Measurements from ENCODE around the gene EIF4E1B.

The EIF4E1B gene

DNA sequence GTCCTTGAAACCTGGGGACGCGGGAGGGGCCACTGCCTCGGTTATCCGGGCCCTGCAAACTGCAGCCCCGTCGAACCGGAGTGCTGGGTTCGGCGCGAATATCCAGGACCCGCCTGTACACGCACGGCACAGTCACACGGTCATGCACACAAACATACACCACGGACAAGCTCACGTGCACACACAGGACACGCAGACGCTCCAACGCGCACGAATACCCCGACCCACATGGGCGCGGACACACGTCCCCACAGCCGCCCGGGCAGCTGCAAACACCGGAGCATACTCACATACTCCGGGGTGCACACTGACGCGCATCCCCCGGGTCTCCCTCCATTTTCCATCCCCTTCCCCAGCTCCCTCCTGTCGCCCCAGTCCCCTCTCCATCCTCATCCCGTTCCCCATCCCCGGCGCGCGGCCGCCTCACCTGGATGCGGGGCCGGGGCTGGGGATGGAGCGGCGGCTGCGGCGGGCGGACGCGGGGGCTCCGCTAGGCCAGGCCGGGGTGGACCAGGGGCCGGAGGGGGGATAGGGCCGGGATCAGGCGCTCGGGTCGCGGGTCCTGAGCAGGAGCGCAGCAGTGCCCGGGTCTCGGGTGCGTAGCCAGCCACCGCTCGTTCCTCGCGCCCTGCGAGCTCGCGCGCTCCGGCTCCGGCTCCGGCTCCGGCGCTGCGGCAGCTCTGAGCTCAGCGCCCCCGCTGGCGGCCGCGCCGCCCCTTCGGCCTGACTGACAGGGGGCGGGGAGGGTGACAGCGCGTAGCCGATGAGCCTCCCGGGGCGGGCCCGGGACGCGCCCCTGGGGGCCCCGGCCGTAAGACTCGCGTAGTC, at the start of gene EIF4E1B, which contains the start of gene SNCB:
EIF4E1B (plus strand) TSS at position 823 of the 828 bp plus-strand sequence. CDS start 12,113 bp downstream, outside the sequence.
SNCB (minus strand) TSS at position 682 of the 828 bp plus-strand sequence. CDS start 880 bp downstream, outside the sequence.
- H3K36me3 ChIP-seq (ENCODE audit: control insufficient read depth, low read length) = no peaks in the 10 kb centered on the region
- H3K9me2 ChIP-seq (replicated peaks; ENCODE audit: control insufficient read depth, low read length) = no peaks in the 10 kb centered on the region
- peaks cover 91% of the 10 kb centered on the region for H3K4me1 ChIP-seq (ENCODE audit: control insufficient read depth, low read length)
- peaks cover 8% of the 10 kb centered on the region for H3K27me3 ChIP-seq (ENCODE audit: control insufficient read depth, low read length)
- no peaks in the 10 kb centered on the region for H3K9me3 ChIP-seq (ENCODE audit: control insufficient read depth, insufficient read depth, low read length)
- peak within 1 kb of the TSS; percentile 75 for H3K4me2 ChIP-seq (ENCODE audit: low read length)
- H3K4me3 ChIP-seq (ENCODE audit: low read length) = peak within 1 kb of the TSS; percentile 72
- no peaks in the 10 kb centered on the region for H3K79me2 ChIP-seq (ENCODE audit: control insufficient read depth, low read length)
- H3F3A ChIP-seq (ENCODE audit: control insufficient read depth, insufficient read depth) = 0 out of 2 replicates have a peak, but pooled peaks cover 7% of the 10 kb centered on the region
- peak within 1 kb of the TSS; percentile 36 for H3K27ac ChIP-seq (ENCODE audit: low read depth, low read length)
- TF ChIP-seq EZH2phosphoT487 (IDR thresholded peaks at IDR 0.05; ENCODE audit: borderline replicate concordance, low read length) = no peak; the same call in 1 of the 2 replicates
- no peak for TF ChIP-seq CTCF (IDR thresholded peaks at IDR 0.05; ENCODE audit: low read depth, low read length, poor library complexity, severe bottlenecking)
- H4K20me1 ChIP-seq (ENCODE audit: control insufficient read depth, insufficient read depth, low read depth, low read length) = no peaks in the 10 kb centered on the region

DNA sequence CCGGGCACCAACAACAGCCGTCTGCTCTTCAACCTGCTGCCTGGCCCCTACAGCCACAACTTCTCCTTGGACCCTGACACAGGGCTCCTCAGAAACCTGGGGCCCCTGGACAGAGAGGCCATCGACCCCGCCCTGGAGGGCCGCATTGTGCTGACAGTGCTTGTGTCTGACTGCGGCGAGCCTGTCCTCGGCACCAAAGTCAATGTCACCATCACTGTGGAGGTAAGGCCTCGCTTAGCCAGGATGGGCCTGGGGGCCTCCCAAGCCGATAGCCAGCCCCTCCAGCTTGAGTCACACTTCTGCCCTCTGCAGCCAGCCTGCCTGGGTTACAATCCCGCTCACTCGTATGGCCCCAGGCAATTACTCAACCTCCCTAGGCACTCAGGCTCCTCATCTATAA, 49.1 kb upstream of the EIF4E1B start:
- 0 out of 2 replicates have a peak, but pooled peaks cover 6% of the 10 kb centered on the region for H3K4me1 ChIP-seq (ENCODE audit: control insufficient read depth, low read length)
- no peak overlapping the region for H3K4me3 ChIP-seq (ENCODE audit: low read length)
- no peak for TF ChIP-seq CTCF (IDR thresholded peaks at IDR 0.05; ENCODE audit: low read depth, low read length, poor library complexity, severe bottlenecking)
- TF ChIP-seq EZH2phosphoT487 (IDR thresholded peaks at IDR 0.05; ENCODE audit: borderline replicate concordance, low read length) = no peak
- H3K4me2 ChIP-seq (ENCODE audit: low read length) = no peak overlapping the region
- no peaks in the 10 kb centered on the region for H3K79me2 ChIP-seq (ENCODE audit: control insufficient read depth, low read length)
- H3F3A ChIP-seq (ENCODE audit: control insufficient read depth, insufficient read depth) = no peaks in the 10 kb centered on the region
- no peak overlapping the region for H3K27ac ChIP-seq (ENCODE audit: low read depth, low read length)
- H3K27me3 ChIP-seq (ENCODE audit: control insufficient read depth, low read length) = no peaks in the 10 kb centered on the region
- H3K36me3 ChIP-seq (ENCODE audit: control insufficient read depth, low read length) = no peaks in the 10 kb centered on the region
- peaks cover 9% of the 10 kb centered on the region for H3K9me3 ChIP-seq (ENCODE audit: control insufficient read depth, insufficient read depth, low read length)
- H4K20me1 ChIP-seq (ENCODE audit: control insufficient read depth, insufficient read depth, low read depth, low read length) = no peaks in the 10 kb centered on the region
- H3K9me2 ChIP-seq (replicated peaks; ENCODE audit: control insufficient read depth, low read length) = no peaks in the 10 kb centered on the region

DNA sequence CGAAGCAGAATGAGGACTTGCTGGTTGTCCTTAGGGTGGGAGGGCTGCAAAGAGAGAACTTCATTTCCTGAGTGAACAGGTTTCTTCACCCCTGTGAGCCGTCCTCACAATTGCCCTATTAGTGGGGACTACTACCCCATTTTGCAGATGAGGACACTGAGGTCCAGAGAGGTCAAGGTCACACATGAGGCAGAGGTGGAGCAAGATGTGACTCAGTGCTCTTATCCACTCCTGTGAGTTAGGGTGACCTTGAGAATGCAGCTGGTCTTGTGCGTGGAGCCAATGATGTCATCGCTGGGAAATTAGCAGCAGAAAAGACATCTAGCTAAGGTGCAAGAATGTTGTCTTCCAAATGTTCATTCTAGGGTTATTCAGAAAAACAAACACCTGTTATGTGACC, 47.4 kb upstream of the EIF4E1B start:
- H3K4me3 ChIP-seq (ENCODE audit: low read length) = no peak overlapping the region
- 0 out of 2 replicates have a peak, but pooled peaks cover 6% of the 10 kb centered on the region for H3K4me1 ChIP-seq (ENCODE audit: control insufficient read depth, low read length)
- no peak overlapping the region for H3K27ac ChIP-seq (ENCODE audit: low read depth, low read length)
- no peaks in the 10 kb centered on the region for H3F3A ChIP-seq (ENCODE audit: control insufficient read depth, insufficient read depth)
- H4K20me1 ChIP-seq (ENCODE audit: control insufficient read depth, insufficient read depth, low read depth, low read length) = no peaks in the 10 kb centered on the region
- peaks cover 9% of the 10 kb centered on the region for H3K9me3 ChIP-seq (ENCODE audit: control insufficient read depth, insufficient read depth, low read length)
- TF ChIP-seq CTCF (IDR thresholded peaks at IDR 0.05; ENCODE audit: low read depth, low read length, poor library complexity, severe bottlenecking) = no peak
- no peak for TF ChIP-seq EZH2phosphoT487 (IDR thresholded peaks at IDR 0.05; ENCODE audit: borderline replicate concordance, low read length)
- no peaks in the 10 kb centered on the region for H3K9me2 ChIP-seq (replicated peaks; ENCODE audit: control insufficient read depth, low read length)
- H3K4me2 ChIP-seq (ENCODE audit: low read length) = no peak overlapping the region
- no peaks in the 10 kb centered on the region for H3K79me2 ChIP-seq (ENCODE audit: control insufficient read depth, low read length)
- H3K27me3 ChIP-seq (ENCODE audit: control insufficient read depth, low read length) = no peaks in the 10 kb centered on the region
- no peaks in the 10 kb centered on the region for H3K36me3 ChIP-seq (ENCODE audit: control insufficient read depth, low read length)

Measured in DOHH2 (cell line).